Psoas muscle (tissue), 8 donors: ENCODE data around the gene SNRPA1. TPM values are rescaled to one million over a fixed set of nuclear protein-coding genes. Genes with fewer than 3 reads are reported as not detected.

Experiments
- ATAC-seq, 4 donors: fragments of 200-7000 bp; cut with Tn5 transposase; one replicate each; pipeline ENCODE4 v1.9.1; 2020; ENCODE audit warnings: moderate library complexity in 3 of 4, mild to moderate bottlenecking in 2 of 4
- DNase-seq, 2 donors: peaks; one replicate each; pipeline ENCODE4 v3.0.0-alpha.2; 2020
- H3K27ac ChIP-seq: fragments of 200-600 bp; one replicate; pipeline ENCODE4 v1.8.0; 2022
- H3K27me3 ChIP-seq, 3 donors: fragments of 200-600 bp in 1 of 3; one replicate each; pipeline versions ENCODE4 v1.6.1 to v1.8.0; 2013 to 2022; ENCODE audit warnings: low read length in 2 of 3, mild to moderate bottlenecking in 2 of 3, moderate library complexity in 1 of 3; ENCODE audit not compliant: insufficient read depth in 3 of 3
- H3K36me3 ChIP-seq, 2 donors: fragments of 200-600 bp in 1 of 2; one replicate each; pipeline versions ENCODE4 v1.6.1 to v1.8.0; 2013 to 2022; ENCODE audit warnings: low read depth in 1 of 2, mild to moderate bottlenecking in 1 of 2, moderate library complexity in 1 of 2; ENCODE audit not compliant: insufficient read depth in 1 of 2
- H3K4me1 ChIP-seq: fragments of 200-600 bp; one replicate; pipeline ENCODE4 v1.8.0; 2022
- H3K4me3 ChIP-seq: fragments of 200-600 bp; one replicate; pipeline ENCODE4 v1.8.0; 2022; ENCODE audit warnings: mild to moderate bottlenecking
- H3K9me3 ChIP-seq: fragments of 200-600 bp; one replicate; pipeline ENCODE4 v1.8.0; 2022
- CTCF ChIP-seq: fragments of 200-600 bp; IDR thresholded peaks from one replicate; pipeline ENCODE4 v1.8.0; 2022; ENCODE audit warnings: antibody characterized with exemption
- WGBS, 3 donors: extraction: QIAGEN DNeasy Blood & Tissue Kit; methylation state at CpG; one replicate each; pipeline versions ENCODE4 v1.1.6 to v1.1.7; 2013; 5-methylcytosine and 5-hydroxymethylcytosine counted together
- intact Hi-C, 2 donors: fragments of 100-400 bp; cut with DNase I; formaldehyde crosslinking; loops; one replicate each; pipeline versions ENCODE4 v1.11.0 to v1.14.2; 2022
- polyA plus RNA-seq, 3 donors: library from polyadenylated mRNA; stranded (reverse); fragments of 200-250 nt; gene quantifications; one replicate each; pipeline ENCODE4 v1.2.3, GENCODE V29; 2013
- total RNA-seq, 4 donors: library from RNA; stranded (reverse); fragmentation: NEBNext Ultra II Directional in 2 of 4; extraction: Animal tissue kit (Norgen Biotek cat#: 25700) in 2 of 4; gene quantifications; one replicate each; pipeline versions ENCODE4 v1.2.1 to v1.2.4, GENCODE V29; 2021 to 2023
- donor health status: healthy with polysubstance abuse.
- donor health status: DM: no; HTN: no; CAD: no; lungs with moderate emphysema.
- donor health status: Bipolar disorder and iron deficiency.
- donor health status: healthy.
- donor health status: DM: yes; HTN: yes; CAD: no.
- donor health status: DM: no; HTN: no; CAD: no.
- donor health status: DM: no; HTN: no; CAD: no.
- donor health status: DM: yes; HTN: yes; CAD: no.

The SNRPA1 gene
- total and polyA plus RNA-seq, 7 donors = 14.8 to 126 (median 35.4) TPM

- peaks cover 70% of the 10 kb centered on the region for H3K4me1 ChIP-seq
- 28 to 40% (median 28%) methylated on average over 6 of the region's 6 CpGs for WGBS, 3 donors
- no peak for TF ChIP-seq CTCF
Observed at GRCh38 chr15:101246391-101246790, 48.7 kb downstream of the SNRPA1 start.

GRCh38 chr15:101244889-101245668 lies 50.0 kb downstream of the SNRPA1 start:
- peaks cover 76% of the 10 kb centered on the region for H3K4me1 ChIP-seq
- TF ChIP-seq CTCF = no peak
- DNase-seq (no peak), ATAC-seq (no peak)
- no peaks in the 10 kb centered on the region for H3K27me3 ChIP-seq
- intact Hi-C loops = loop anchor here (5.0 to 10.0 kb wide), 2 partner anchors 38 to 50 kb away; no protein-coding TSS in a partner anchor
- H3K27ac ChIP-seq = no peak overlapping the region
- no peak overlapping the region for H3K4me3 ChIP-seq
- 93 to 98% (median 94%) methylated on average over 14 of the region's 14 CpGs for WGBS, 3 donors
- peaks cover 0 to 3% of the 10 kb centered on the region in 2 donors for H3K36me3 ChIP-seq
- H3K9me3 ChIP-seq = no peaks in the 10 kb centered on the region

More at GRCh38 chr15:101246391-101246790, 48.7 kb downstream of the SNRPA1 start:
- no peaks in the 10 kb centered on the region for H3K9me3 ChIP-seq
- DNase-seq (no peak), ATAC-seq (no peak)
- no peak overlapping the region for H3K27ac ChIP-seq
- peaks cover 0 to 3% of the 10 kb centered on the region in 2 donors for H3K36me3 ChIP-seq
- intact Hi-C loops = loop anchor here (5.0 to 10.0 kb wide), 2 partner anchors 39 to 52 kb away; no protein-coding TSS in a partner anchor
- H3K4me3 ChIP-seq = peak overlapping the region; percentile 5
- no peaks in the 10 kb centered on the region for H3K27me3 ChIP-seq

- intact Hi-C loops = loop anchor here in 1 of 2 donors (10.0 kb wide), 1 partner anchor 49 kb away; no protein-coding TSS in a partner anchor
- peaks cover 0 to 3% of the 10 kb centered on the region in 2 donors for H3K36me3 ChIP-seq
- no peaks in the 10 kb centered on the region for H3K9me3 ChIP-seq
- no peak for DNase-seq
- WGBS, 3 donors = 52 to 66% (median 66%) methylated on average over 7 of the region's 7 CpGs
- no peak for TF ChIP-seq CTCF
- H3K4me3 ChIP-seq = no peak overlapping the region
- H3K27me3 ChIP-seq = no peaks in the 10 kb centered on the region
- no peak overlapping the region for H3K27ac ChIP-seq
- peaks cover 75% of the 10 kb centered on the region for H3K4me1 ChIP-seq
- no peak for ATAC-seq
Observed at GRCh38 chr15:101244036-101244781, 50.8 kb downstream of the SNRPA1 start.

GRCh38 chr15:101243420-101243819 lies 51.6 kb downstream of the SNRPA1 start:
- peaks cover 0 to 3% of the 10 kb centered on the region in 2 donors for H3K36me3 ChIP-seq
- DNase-seq (no peak), ATAC-seq (no peak)
- H3K4me1 ChIP-seq = peaks cover 69% of the 10 kb centered on the region
- TF ChIP-seq CTCF = no peak
- H3K9me3 ChIP-seq = no peaks in the 10 kb centered on the region
- no peak overlapping the region for H3K27ac ChIP-seq
- H3K4me3 ChIP-seq = no peak overlapping the region
- 82 to 87% (median 84%) methylated on average over 9 of the region's 9 CpGs for WGBS, 3 donors
- H3K27me3 ChIP-seq = no peaks in the 10 kb centered on the region
- intact Hi-C loops = loop anchor here in 1 of 2 donors (10.0 kb wide), 1 partner anchor 49 kb away; no protein-coding TSS in a partner anchor
